Cortex of kidney (tissue), 1 donor: ENCODE data around the gene LYRM4.

Experiments
- DNase-seq: peaks from one replicate; lab custom pipeline; 2025; lab: John Stamatoyannopoulos, UW

LYRM4 gene

DNA sequence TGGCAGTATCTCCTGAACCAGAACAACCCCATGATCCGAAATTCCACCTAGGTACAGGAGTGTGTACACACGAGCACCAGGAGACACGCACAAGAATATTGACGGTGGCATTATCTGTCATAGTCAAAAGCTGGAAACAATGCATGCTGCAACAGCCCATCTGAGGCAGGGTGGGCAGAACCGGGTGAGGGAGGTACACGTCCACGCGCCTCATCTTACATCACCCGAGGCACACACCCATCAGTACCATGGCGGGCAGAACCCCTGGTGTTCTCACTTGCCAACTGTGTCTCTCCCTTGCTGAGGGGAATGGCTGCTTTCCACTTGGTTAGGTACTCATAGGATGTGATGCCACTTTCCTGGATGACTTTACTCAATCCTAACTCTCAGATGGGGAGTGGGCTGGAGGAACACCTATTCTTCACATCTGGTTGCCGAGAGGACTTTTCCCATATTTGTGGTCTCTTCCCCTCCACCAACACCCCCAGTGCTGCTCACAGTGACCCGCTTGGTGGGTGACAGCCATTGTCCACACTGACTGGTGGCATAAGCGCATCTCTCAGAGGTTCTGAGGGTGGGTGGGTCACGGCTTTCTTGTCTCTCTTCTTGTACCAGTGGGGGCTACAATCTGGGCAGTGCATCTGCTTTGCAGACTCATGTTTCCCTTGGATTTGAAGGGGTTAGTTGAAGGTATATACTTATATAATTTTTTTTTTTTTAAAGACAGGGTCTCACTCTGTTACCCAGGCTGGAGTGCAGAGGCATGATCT, 162.1 kb downstream of the LYRM4 start:
- DNase-seq: no peak

DNA sequence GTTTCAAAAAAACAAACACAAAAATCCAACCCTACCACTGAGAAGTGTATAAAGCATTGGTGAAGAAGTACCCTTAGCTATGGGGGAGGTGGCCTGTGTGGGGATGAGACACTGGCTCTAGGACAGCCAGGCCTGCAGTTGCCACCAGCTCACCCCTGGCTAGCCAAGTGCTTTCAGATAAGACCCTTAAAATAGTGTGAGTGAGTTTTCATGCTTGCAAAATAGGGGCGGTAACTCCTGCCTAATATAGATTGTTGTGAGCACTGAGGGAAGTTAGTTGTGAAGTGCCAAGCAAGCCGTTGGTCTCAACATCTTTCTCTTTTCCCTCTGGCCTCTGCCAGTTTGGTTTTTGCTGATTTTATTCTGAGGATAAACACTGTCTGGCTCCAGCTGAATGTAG, 164.3 kb downstream of the LYRM4 start:
- DNase-seq: no peak

GRCh38 chr6:5095236-5095635, 165.5 kb downstream of the LYRM4 start:
- DNase-seq: no peak

DNA sequence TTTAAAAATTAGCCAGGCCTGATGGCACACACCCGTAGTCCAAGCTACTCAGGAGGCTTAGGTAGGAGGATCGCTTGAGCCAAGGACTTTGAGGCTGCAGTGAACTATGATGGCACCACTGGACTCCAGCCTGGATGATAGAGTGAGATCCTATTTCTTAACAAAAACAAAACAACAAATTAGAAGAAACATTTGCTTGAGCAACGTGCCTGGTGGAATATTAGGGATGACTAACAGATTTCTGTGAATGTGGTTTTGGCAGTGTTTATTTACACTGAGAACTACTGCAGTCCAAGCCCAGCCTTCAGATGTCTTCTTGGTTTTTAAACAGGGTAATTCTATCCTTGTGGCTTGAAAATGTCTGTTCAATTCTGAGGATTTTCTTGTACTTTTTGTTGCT, 166.4 kb downstream of the LYRM4 start:
- no peak for DNase-seq

GRCh38 chr6:5093231-5094015, 167.3 kb downstream of the LYRM4 start:
- no peak for DNase-seq

- no peak for DNase-seq
Observed at GRCh38 chr6:5091210-5092069, 169.3 kb downstream of the LYRM4 start.

DNA sequence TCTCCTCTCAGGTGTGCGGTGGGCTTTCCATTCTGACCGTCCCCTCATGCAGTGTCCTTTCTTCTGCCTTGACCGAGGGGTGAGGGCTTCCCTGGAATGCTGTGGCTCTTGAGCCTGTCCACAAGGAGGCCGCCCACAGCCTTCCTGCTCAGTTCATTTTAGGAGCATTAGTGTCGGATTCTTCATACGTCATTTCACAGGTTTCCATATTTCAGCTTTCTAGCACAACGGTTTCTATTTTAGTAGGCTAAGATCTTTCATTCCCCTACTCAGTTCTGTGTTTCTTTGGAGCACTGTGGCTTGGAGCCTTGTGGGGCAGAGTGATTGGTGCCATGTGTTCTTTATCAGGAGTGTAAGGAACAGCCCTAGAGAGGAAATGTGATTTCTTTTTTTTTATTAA, 170.1 kb downstream of the LYRM4 start:
- DNase-seq: no peak

- no peak for DNase-seq
Observed at GRCh38 chr6:5089481-5090438, 171.0 kb downstream of the LYRM4 start.

DNA sequence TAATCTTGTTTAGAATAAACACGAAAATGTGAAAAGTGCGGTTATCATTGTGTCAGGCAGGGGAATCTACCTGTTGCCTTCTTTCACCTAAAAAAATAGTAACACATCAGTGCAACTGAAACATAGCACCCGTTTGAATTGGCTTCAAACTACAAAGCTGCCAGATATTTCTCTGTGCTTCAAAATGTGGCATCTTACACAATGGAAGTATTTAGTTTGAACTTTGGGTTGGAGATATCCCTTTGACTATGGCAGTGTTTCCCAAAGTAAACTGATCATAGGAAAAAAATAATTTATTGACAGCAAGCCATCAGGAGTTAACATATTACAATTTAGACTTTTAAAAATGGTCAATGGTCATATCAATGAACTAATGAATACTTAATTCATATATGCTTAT, 172.0 kb downstream of the LYRM4 start:
- no peak for DNase-seq

- no peak for DNase-seq
Observed at GRCh38 chr6:5087389-5087788, 173.4 kb downstream of the LYRM4 start.

- no peak for DNase-seq
Observed at GRCh38 chr6:5086294-5086890, 174.4 kb downstream of the LYRM4 start.

DNA sequence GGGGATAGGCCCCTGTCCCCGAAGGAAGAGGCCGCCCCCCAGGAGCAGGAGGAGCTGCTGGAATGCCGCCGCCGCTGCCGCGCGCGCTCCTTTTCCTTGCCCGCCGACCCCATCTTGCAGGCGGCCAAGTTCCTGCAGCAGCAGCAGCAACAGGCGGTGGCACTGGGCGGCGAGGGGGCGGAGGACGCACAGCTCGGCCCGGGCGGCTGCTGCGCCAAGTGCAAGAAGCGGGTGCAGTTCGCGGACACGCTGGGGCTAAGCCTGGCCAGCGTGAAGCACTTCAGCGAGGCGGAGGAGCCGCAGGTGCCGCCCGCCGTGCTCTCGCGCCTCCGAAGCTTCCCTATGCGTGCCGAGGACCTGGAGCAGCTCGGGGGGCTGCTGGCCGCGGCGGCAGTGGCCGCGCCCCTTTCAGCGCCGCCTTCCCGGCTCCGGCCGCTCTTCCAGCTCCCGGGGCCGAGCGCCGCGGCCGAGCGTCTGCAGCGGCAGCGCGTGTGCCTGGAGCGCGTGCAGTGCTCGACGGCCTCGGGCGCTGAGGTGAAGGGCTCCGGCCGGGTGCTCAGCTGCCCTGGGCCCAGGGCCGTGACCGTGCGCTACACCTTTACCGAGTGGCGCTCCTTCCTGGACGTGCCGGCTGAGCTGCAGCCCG, 175.0 kb downstream of the LYRM4 start:
- no peak for DNase-seq

DNA sequence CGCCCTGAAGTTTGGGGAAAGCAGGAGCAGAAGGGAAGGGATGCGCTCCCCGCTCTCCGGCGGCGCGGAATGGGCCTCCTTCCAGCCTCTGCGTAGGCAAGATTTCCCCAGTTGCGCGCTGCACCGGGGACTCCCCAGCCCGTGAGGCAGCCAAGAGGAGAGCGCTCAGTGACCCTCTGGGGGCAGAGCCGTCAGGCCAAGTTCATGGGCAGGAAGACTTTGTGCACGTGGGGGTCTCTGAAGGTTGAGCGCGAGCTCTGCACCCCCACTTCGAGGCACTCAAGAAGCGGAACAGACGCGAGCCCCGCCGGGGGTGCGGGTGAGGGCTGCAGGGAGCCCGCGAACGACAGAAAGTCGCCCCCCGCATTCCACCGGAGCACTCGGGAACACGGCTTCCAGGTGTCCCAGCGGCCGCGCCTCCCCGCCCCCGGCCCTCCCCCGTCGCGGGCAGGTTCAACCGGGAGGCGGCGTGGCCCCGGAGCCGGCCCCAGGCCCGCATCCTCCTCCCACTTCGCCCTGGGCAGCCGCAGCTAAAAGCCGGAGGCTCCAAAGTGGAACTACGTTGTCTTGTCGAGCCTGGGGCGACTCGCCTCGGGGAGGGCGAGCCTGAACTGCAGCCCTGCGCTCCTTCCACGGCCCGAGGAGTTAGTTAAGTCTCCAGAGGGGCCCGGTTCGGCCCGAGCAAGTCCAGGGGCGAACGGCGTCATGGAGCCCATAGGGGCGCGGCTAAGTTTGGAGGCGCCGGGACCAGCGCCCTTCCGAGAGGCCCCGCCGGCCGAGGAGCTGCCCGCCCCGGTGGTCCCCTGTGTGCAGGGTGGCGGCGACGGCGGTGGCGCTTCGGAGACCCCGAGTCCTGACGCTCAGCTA, 175.7 kb downstream of the LYRM4 start, which contains the start of gene PPP1R3G:
PPP1R3G (plus strand) TSS at position 561 of the 867 bp plus-strand sequence; CDS start at position 706, 145 bp downstream.
- no peak for DNase-seq

GRCh38 chr6:5084360-5084780, 176.4 kb downstream of the LYRM4 start:
- no peak for DNase-seq

DNA sequence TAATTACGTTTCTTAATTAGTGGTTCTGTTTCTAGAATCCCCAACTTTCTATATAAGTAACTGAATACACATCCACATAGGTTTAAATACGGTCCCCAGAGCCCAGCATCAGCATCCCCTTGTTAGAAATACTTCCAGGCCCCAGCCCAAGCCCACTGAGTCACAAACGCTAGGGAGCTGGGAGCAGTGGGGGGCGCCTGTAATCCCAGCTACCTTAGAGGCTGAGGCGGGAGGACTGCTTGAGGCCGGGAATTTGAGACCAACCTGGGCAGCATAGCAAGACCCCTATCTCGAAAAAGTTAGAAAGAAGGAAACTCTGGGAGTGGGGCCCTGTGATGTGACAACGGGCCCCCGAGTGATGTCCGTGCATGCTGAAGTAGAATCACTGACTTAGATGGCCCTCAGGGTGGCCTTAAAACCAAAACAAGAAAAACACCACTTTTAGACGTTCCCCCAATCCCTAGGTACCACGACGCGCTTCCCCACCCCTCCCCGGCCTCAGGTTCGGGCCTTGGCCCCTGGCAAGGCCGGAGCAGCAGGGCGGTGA, 176.9 kb downstream of the LYRM4 start:
- no peak for DNase-seq

- DNase-seq: no peak
Observed at GRCh38 chr6:5083307-5083583, 177.5 kb downstream of the LYRM4 start.

DNA sequence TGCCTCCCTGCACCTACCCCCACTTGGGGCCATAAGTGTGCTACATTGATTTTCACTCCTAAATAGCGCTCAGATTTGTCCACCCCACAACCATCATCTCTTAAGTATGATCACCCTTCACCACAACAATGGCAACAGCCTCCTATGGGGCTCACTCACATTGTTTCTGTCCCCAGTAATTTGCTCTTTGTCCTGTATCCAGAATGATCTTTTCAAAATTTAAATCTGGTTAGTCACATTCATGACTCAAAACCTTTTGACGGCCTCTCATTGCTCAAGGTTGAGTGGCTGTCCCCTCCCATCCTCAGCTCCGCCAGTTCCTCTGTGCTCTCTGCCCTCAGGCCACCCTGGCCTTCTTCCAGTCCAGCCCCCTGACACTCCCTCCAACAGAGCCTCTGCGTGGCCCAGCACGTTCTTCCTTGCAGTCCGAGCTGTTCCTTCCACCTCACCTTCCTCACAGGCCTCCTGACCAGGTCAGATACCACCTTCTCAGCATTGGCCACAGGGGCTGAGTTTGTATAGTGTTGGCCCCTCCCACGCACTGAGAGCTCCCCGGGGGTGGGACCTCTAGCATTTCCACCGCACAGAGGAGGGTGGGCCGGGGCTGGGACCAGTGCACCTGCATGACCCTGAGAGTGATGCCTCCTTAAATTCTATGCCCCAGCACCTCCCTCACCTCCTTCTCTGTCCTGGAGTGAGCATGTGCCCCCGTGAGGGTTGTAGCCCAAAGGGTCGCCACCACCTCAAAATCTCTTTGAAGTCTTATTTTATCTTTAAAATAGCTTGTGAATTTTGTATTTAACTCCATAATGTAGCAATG, 178.1 kb downstream of the LYRM4 start:
- DNase-seq: no peak

DNA sequence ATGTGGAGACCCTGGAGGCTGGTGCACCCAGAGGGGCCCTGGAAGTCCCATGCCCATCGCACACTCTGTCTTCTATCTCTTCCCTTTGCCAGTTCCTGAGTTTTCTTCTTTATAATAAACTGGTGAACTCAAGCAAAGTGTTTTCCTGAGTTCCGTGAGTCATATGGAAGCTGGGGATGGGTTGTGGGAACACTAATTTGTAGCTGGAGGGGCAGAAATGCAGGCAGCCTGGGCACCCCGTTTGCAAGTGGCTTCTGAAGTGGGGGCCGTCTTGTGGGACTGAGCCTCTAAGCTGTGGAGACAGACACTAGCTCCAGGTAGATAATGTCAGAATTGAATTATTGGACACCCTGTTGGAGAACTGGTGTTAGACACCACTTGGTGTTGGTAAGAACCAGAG, 178.8 kb downstream of the LYRM4 start:
- no peak for DNase-seq
